Measurements from ENCODE around the gene PIK3CA. TPM values are rescaled to one million over a fixed set of nuclear protein-coding genes. Genes with fewer than 3 reads are reported as not detected.
"Not testable (repeated sequence)": the region's sequence is repeated elsewhere in the genome, so short reads cannot be mapped to it uniquely, and the experiment has no call there.

PIK3CA gene
- total and polyA plus RNA-seq, 4 donors: 4.5 to 42.9 (median 16.0) TPM

DNA sequence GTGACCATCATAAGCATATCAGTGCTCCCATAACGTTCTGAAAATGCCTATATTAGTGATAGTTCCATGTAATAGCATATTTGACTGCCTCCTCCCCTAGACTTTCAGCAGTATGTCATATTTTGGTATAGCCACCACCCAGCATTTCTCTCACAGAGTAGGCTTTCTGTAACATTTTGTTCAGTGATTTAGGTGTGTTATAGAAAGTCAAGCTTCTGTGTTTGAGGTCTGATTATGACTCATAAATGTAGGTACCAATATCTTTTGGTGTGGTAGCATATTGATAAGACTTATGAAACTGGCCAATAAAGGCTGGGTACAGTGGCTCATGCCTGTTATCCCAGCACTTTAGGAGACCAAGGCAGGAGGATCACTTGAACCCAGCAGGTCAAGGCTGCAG is 42.3 kb upstream of the PIK3CA start:
- Histone ChIP-seq H3K27ac (ENCODE audit: low read depth in 1 of 2, low read length in 1 of 2) (no peak overlapping the region), H3K4me1 (ENCODE audit: control insufficient read depth in 5 of 5, insufficient read depth in 5 of 5, low read length in 5 of 5) (no peaks in the 10 kb centered on the region), H3K4me3 (no peak overlapping the region), H3K9me3 (ENCODE audit: control insufficient read depth in 4 of 4, insufficient read depth in 3 of 4, low read length in 3 of 4) (peaks cover 0 to 2% (median 0%) of the 10 kb centered on the region in 4 donors), H3K9ac (ENCODE audit: insufficient read depth in 1 of 2, low read length in 2 of 2) (no peak overlapping the region), H3K27me3 (ENCODE audit: control insufficient read depth in 3 of 3, insufficient read depth in 3 of 3, low read length in 2 of 3) (no peaks in the 10 kb centered on the region), H3K36me3 (ENCODE audit: control insufficient read depth in 4 of 4, insufficient read depth in 4 of 4, low read length in 4 of 4) (no peaks in the 10 kb centered on the region)
- no peak for DNase-seq
- ATAC-seq (ENCODE audit: insufficient read depth, low FRiP score): no peak
- 32 to 36% methylated on average over 1 of the region's 1 CpG for WGBS, 2 donors
- TF ChIP-seq, protein P1, sequence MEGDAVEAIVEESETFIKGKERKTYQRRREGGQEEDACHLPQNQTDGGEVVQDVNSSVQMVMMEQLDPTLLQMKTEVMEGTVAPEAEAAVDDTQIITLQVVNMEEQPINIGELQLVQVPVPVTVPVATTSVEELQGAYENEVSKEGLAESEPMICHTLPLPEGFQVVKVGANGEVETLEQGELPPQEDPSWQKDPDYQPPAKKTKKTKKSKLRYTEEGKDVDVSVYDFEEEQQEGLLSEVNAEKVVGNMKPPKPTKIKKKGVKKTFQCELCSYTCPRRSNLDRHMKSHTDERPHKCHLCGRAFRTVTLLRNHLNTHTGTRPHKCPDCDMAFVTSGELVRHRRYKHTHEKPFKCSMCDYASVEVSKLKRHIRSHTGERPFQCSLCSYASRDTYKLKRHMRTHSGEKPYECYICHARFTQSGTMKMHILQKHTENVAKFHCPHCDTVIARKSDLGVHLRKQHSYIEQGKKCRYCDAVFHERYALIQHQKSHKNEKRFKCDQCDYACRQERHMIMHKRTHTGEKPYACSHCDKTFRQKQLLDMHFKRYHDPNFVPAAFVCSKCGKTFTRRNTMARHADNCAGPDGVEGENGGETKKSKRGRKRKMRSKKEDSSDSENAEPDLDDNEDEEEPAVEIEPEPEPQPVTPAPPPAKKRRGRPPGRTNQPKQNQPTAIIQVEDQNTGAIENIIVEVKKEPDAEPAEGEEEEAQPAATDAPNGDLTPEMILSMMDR (IDR thresholded peaks at IDR 0.05; ENCODE audit: control extremely low read depth, extremely low read depth): no peak

DNA sequence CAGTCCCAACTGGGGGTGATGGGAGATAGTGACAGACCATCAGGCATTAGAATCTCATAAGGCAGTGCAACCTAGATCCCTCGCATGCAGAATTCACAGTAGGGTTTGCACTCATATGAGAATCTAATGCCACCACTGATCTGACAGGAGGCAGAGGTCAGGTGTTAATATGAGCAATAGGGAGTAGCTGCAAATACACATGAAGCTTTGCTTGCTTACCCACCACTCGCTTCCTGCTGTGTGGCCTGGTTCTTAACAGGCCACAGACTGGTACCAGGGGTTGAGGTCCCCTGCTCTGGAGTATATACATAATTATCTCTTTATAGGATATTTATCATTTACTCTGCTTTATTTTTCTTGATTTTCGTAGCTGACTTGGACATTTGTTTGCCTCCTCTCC is 40.5 kb upstream of the PIK3CA start:
- Histone ChIP-seq H3K9me3 (ENCODE audit: control insufficient read depth in 4 of 4, insufficient read depth in 3 of 4, low read length in 3 of 4) (peaks cover 0 to 2% (median 0%) of the 10 kb centered on the region in 4 donors), H3K27me3 (ENCODE audit: control insufficient read depth in 3 of 3, insufficient read depth in 3 of 3, low read length in 2 of 3) (no peaks in the 10 kb centered on the region), H3K4me3 (no peak overlapping the region), H3K9ac (ENCODE audit: insufficient read depth in 1 of 2, low read length in 2 of 2) (no peak overlapping the region), H3K27ac (ENCODE audit: low read depth in 1 of 2, low read length in 1 of 2) (no peak overlapping the region), H3K36me3 (ENCODE audit: control insufficient read depth in 4 of 4, insufficient read depth in 4 of 4, low read length in 4 of 4) (no peaks in the 10 kb centered on the region), H3K4me1 (ENCODE audit: control insufficient read depth in 5 of 5, insufficient read depth in 5 of 5, low read length in 5 of 5) (no peaks in the 10 kb centered on the region)
- 86 to 90% methylated on average over 3 of the region's 3 CpGs for WGBS, 2 donors
- no peak for DNase-seq
- ATAC-seq (ENCODE audit: insufficient read depth, low FRiP score): no peak
- TF ChIP-seq, protein P1 (IDR thresholded peaks at IDR 0.05; ENCODE audit: control extremely low read depth, extremely low read depth): no peak

DNA sequence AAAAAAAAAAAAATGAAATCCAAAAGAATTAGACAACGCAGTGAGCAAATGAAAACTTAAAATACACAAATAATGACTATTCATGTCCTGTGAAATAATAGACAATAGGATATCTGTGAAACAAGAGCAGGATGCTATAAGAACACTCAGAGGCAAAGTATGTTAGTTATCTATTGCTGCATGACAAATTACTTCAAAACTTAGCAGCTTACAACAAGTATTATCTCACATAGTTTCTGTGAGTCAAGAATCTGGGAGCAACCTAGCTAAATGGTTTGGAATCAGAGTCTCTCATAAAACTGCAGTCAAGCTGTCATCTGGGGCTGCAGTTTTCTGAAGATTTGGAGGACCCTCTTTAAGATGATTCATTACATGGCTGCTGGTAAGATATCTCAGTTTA is 40.1 kb upstream of the PIK3CA start:
- 65 to 93% methylated on average over 1 of the region's 1 CpG for WGBS, 2 donors
- Histone ChIP-seq H3K9ac (ENCODE audit: insufficient read depth in 1 of 2, low read length in 2 of 2) (no peak overlapping the region), H3K27me3 (ENCODE audit: control insufficient read depth in 3 of 3, insufficient read depth in 3 of 3, low read length in 2 of 3) (no peaks in the 10 kb centered on the region), H3K36me3 (ENCODE audit: control insufficient read depth in 4 of 4, insufficient read depth in 4 of 4, low read length in 4 of 4) (no peaks in the 10 kb centered on the region), H3K9me3 (ENCODE audit: control insufficient read depth in 4 of 4, insufficient read depth in 3 of 4, low read length in 3 of 4) (peaks cover 0 to 2% (median 0%) of the 10 kb centered on the region in 4 donors), H3K4me1 (ENCODE audit: control insufficient read depth in 5 of 5, insufficient read depth in 5 of 5, low read length in 5 of 5) (no peaks in the 10 kb centered on the region), H3K27ac (ENCODE audit: low read depth in 1 of 2, low read length in 1 of 2) (no peak overlapping the region), H3K4me3 (no peak overlapping the region)
- no peak for DNase-seq
- ATAC-seq (ENCODE audit: insufficient read depth, low FRiP score): no peak
- TF ChIP-seq, protein P1 (IDR thresholded peaks at IDR 0.05; ENCODE audit: control extremely low read depth, extremely low read depth): no peak

DNA sequence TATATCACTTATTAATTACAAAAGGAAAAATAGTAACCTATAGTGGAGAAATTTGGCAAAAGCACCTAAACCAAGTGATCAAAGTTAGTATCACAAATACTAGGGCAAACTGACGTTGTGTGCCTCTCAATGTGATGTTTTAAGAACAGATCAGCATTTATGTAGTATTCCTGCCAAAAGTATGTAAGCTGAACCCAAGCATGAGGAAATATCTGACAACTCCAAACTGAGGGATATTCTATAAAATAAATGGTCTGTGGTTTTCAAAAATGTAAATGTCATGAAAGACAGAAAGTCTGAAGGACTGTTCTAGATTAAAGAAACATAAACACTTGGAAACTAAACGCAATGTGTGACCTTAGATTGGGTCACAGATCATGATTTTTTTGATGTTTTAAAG is 34.3 kb upstream of the PIK3CA start:
- Histone ChIP-seq H3K4me3 (no peak overlapping the region), H3K27me3 (ENCODE audit: control insufficient read depth in 3 of 3, insufficient read depth in 3 of 3, low read length in 2 of 3) (no peaks in the 10 kb centered on the region), H3K9me3 (ENCODE audit: control insufficient read depth in 4 of 4, insufficient read depth in 3 of 4, low read length in 3 of 4) (peaks cover 0 to 2% (median 0%) of the 10 kb centered on the region in 4 donors), H3K36me3 (ENCODE audit: control insufficient read depth in 4 of 4, insufficient read depth in 4 of 4, low read length in 4 of 4) (no peaks in the 10 kb centered on the region), H3K27ac (ENCODE audit: low read depth in 1 of 2, low read length in 1 of 2) (no peak overlapping the region), H3K9ac (ENCODE audit: insufficient read depth in 1 of 2, low read length in 2 of 2) (no peak overlapping the region), H3K4me1 (ENCODE audit: control insufficient read depth in 5 of 5, insufficient read depth in 5 of 5, low read length in 5 of 5) (no peaks in the 10 kb centered on the region)
- WGBS, 2 donors: 49 to 66% methylated on average over 2 of the region's 2 CpGs
- TF ChIP-seq, protein P1 (IDR thresholded peaks at IDR 0.05; ENCODE audit: control extremely low read depth, extremely low read depth): no peak
- ATAC-seq (ENCODE audit: insufficient read depth, low FRiP score) (no peak), DNase-seq (peak in 1 of 3 donors; percentile 5)

DNA sequence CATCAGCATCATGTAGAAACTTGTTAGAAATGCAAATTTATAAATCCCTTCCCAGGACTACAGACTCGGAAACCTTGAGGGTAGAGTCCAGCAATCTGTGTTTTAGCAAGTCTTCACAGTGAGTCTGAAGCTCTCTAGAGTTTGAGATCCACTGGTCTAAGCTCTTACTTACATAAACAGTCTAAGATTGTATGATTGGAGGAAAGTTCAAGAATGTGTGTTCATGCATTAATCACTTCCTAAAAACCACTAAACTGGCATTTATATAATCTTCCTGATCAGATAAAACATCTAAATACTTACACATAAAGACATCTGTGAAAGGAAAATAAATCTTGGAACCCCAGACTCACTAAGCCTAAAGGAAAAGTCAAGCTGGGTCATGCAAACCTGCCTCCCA is 32.7 kb upstream of the PIK3CA start:
- H3K36me3 ChIP-seq (ENCODE audit: control insufficient read depth in 4 of 4, insufficient read depth in 4 of 4, low read length in 4 of 4); H3K9ac ChIP-seq (ENCODE audit: insufficient read depth in 1 of 2, low read length in 2 of 2); H3K27ac ChIP-seq (ENCODE audit: low read depth in 1 of 2, low read length in 1 of 2); ATAC-seq (ENCODE audit: insufficient read depth, low FRiP score); DNase-seq; H3K4me3 ChIP-seq; H3K27me3 ChIP-seq (ENCODE audit: control insufficient read depth in 3 of 3, insufficient read depth in 3 of 3, low read length in 2 of 3); H3K9me3 ChIP-seq (ENCODE audit: control insufficient read depth in 4 of 4, insufficient read depth in 3 of 4, low read length in 3 of 4); H3K4me1 ChIP-seq (ENCODE audit: control insufficient read depth in 5 of 5, insufficient read depth in 5 of 5, low read length in 5 of 5): not testable (repeated sequence)
- 75 to 80% methylated on average over 1 of the region's 1 CpG for WGBS, 2 donors

Data from lung (tissue), 12 donors.